HG03097 (cell line): Measurements from ENCODE around the gene SGTA.

Experiments
- ATAC-seq: cut with Tn5 transposase; IDR thresholded peaks from one replicate; pipeline ENCODE4 v1.9.1; 2021; ENCODE audit not compliant: unreplicated experiment, low FRiP score

Gene SGTA

GRCh38 chr19:2731181-2731995 is 51.7 kb downstream of the SGTA start:
- ATAC-seq: no peak

GRCh38 chr19:2729943-2730818 is 52.9 kb downstream of the SGTA start:
- ATAC-seq: no peak

GRCh38 chr19:2728783-2729387 is 54.2 kb downstream of the SGTA start:
- no peak for ATAC-seq

GRCh38 chr19:2727640-2727944 is 55.5 kb downstream of the SGTA start:
- no peak for ATAC-seq

- ATAC-seq: no peak
These were observed 56.0 kb downstream of the SGTA start for GRCh38 chr19:2726904-2727639.

- no peak for ATAC-seq
These were observed 56.8 kb downstream of the SGTA start for GRCh38 chr19:2726160-2726855.

- ATAC-seq: no peak
These were observed 58.9 kb downstream of the SGTA start for GRCh38 chr19:2724148-2724557.

- no peak for ATAC-seq
These were observed 59.3 kb downstream of the SGTA start for GRCh38 chr19:2723747-2724146.

GRCh38 chr19:2723345-2723715 is 59.7 kb downstream of the SGTA start:
- no peak for ATAC-seq

- ATAC-seq: no peak
These were observed 60.3 kb downstream of the SGTA start for GRCh38 chr19:2722541-2723344.

GRCh38 chr19:2721570-2722540 is 61.2 kb downstream of the SGTA start:
- no peak for ATAC-seq

- ATAC-seq: no peak
These were observed 62.1 kb downstream of the SGTA start, which contains the start of gene DIRAS1 for GRCh38 chr19:2720777-2721569. TSS of gene DIRAS1 (minus strand) at chr19:2721372. CDS start at chr19:2717806, 3,566 bp downstream.

- ATAC-seq: no peak
These were observed 62.9 kb downstream of the SGTA start for GRCh38 chr19:2719920-2720776.

- ATAC-seq: no peak
These were observed 63.8 kb downstream of the SGTA start for GRCh38 chr19:2719232-2719735.

GRCh38 chr19:2717638-2718541 is 65.2 kb downstream of the SGTA start:
- no peak for ATAC-seq
